ENCODE results near the gene CXorf58. TPM values are rescaled to one million over a fixed set of nuclear protein-coding genes. Genes with fewer than 3 reads are reported as not detected.
"Not testable (repeated sequence)": the region's sequence is repeated elsewhere in the genome, so short reads cannot be mapped to it uniquely, and the experiment has no call there.

Gene CXorf58
- total RNA-seq (under 1 TPM; 0.11 to 0.30 TPM), polyA plus RNA-seq (ENCODE audit: insufficient read length in 2 of 2) (under 1 TPM; 0.25 to 0.38 TPM)
- long read RNA-seq, donor 1: 0 reads
- long read RNA-seq, donor 2: 0 reads
- long read RNA-seq, donor 3: 0 reads
- long read RNA-seq, donor 4: 0 reads

- DNase-seq (ENCODE audit: low read depth in 4 of 6, low spot score in 6 of 6): peak in 5 of 6 donors; percentile 67 to 97 (median 78)
- Histone ChIP-seq H3K9me3 (ENCODE audit: control insufficient read depth, insufficient read depth, low read length) (no peaks in the 10 kb centered on the region), H3K36me3 (ENCODE audit: control insufficient read depth, insufficient read depth, low read length) (no peaks in the 10 kb centered on the region), H3K27me3 (ENCODE audit: control insufficient read depth, insufficient read depth, low read length) (peaks cover 13% of the 10 kb centered on the region), H3K4me3 (ENCODE audit: low read depth, low read length) (peak within 1 kb of the TSS; percentile 65), H3K4me1 (ENCODE audit: control insufficient read depth, insufficient read depth, low read length) (peaks cover 3% of the 10 kb centered on the region), H3K27ac (ENCODE audit: low read depth, low read length) (peak within 1 kb of the TSS; percentile 79)
- 25% methylated on average over 80 of the region's 81 CpGs for WGBS (ENCODE audit: insufficient coverage)
These were observed at the start of gene CXorf58, which contains the start of gene APOO for GRCh38 chrX:23907498-23908218. Gene CXorf58 (plus strand): TSS chrX:23908006. CDS start chrX:23910303, 2,297 bp downstream. Gene APOO (minus strand): TSS chrX:23907938. CDS start chrX:23907702, 236 bp downstream.

DNA sequence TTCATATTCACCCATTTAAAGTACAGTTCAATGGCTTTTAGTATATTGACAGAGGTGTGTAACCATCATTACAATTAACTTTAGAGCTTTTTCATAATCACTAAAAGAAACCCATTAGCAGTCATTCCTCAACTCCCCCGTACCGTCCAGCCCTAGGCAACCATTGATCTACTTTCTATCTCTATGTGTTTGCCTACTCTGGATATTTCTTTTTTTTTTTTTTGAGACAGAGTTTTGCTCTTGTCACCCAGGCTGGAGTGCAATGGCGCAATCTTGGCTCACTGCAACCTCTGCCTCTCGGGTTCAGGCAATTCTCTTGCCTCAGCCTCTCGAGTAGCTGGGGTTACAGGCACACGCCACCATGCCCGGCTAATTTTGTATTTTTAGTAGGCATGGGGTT, 48.6 kb upstream of the CXorf58 start:
- not testable (repeated sequence) for H3K27ac ChIP-seq (ENCODE audit: low read depth, low read length); H3K36me3 ChIP-seq (ENCODE audit: control insufficient read depth, insufficient read depth, low read length); DNase-seq (ENCODE audit: low read depth in 4 of 6, low spot score in 6 of 6); H3K4me1 ChIP-seq (ENCODE audit: control insufficient read depth, insufficient read depth, low read length); H3K9me3 ChIP-seq (ENCODE audit: control insufficient read depth, insufficient read depth, low read length); H3K27me3 ChIP-seq (ENCODE audit: control insufficient read depth, insufficient read depth, low read length); H3K4me3 ChIP-seq (ENCODE audit: low read depth, low read length)
- 92% methylated on average over 4 of the region's 7 CpGs for WGBS (ENCODE audit: insufficient coverage)

GRCh38 chrX:23861215-23861896, 46.5 kb upstream of the CXorf58 start:
- Histone ChIP-seq H3K4me1 (ENCODE audit: control insufficient read depth, insufficient read depth, low read length) (no peaks in the 10 kb centered on the region), H3K4me3 (ENCODE audit: low read depth, low read length) (no peak overlapping the region), H3K36me3 (ENCODE audit: control insufficient read depth, insufficient read depth, low read length) (peaks cover 5% of the 10 kb centered on the region), H3K27me3 (ENCODE audit: control insufficient read depth, insufficient read depth, low read length) (peaks cover 2% of the 10 kb centered on the region), H3K9me3 (ENCODE audit: control insufficient read depth, insufficient read depth, low read length) (no peaks in the 10 kb centered on the region), H3K27ac (ENCODE audit: low read depth, low read length) (no peak overlapping the region)
- 100% methylated on average over 1 of the region's 6 CpGs for WGBS (ENCODE audit: insufficient coverage)
- no peak for DNase-seq (ENCODE audit: low read depth in 4 of 6, low spot score in 6 of 6)

- not testable (repeated sequence) for H3K4me3 ChIP-seq (ENCODE audit: low read depth, low read length); H3K9me3 ChIP-seq (ENCODE audit: control insufficient read depth, insufficient read depth, low read length); H3K27me3 ChIP-seq (ENCODE audit: control insufficient read depth, insufficient read depth, low read length); H3K27ac ChIP-seq (ENCODE audit: low read depth, low read length); H3K36me3 ChIP-seq (ENCODE audit: control insufficient read depth, insufficient read depth, low read length); DNase-seq (ENCODE audit: low read depth in 4 of 6, low spot score in 6 of 6); H3K4me1 ChIP-seq (ENCODE audit: control insufficient read depth, insufficient read depth, low read length)
- WGBS (ENCODE audit: insufficient coverage): 60% methylated on average over 1 of the region's 2 CpGs
These were observed 45.9 kb upstream of the CXorf58 start for GRCh38 chrX:23861952-23862351.

GRCh38 chrX:23864742-23865326, 43.0 kb upstream of the CXorf58 start:
- Histone ChIP-seq H3K4me3 (ENCODE audit: low read depth, low read length) (no peak overlapping the region), H3K9me3 (ENCODE audit: control insufficient read depth, insufficient read depth, low read length) (no peaks in the 10 kb centered on the region), H3K36me3 (ENCODE audit: control insufficient read depth, insufficient read depth, low read length) (no peaks in the 10 kb centered on the region), H3K27me3 (ENCODE audit: control insufficient read depth, insufficient read depth, low read length) (peaks cover 2% of the 10 kb centered on the region), H3K27ac (ENCODE audit: low read depth, low read length) (no peak overlapping the region), H3K4me1 (ENCODE audit: control insufficient read depth, insufficient read depth, low read length) (no peaks in the 10 kb centered on the region)
- no peak for DNase-seq (ENCODE audit: low read depth in 4 of 6, low spot score in 6 of 6)
- WGBS (ENCODE audit: insufficient coverage): 73% methylated on average over 3 of the region's 5 CpGs

- Histone ChIP-seq H3K4me1 (ENCODE audit: control insufficient read depth, insufficient read depth, low read length) (no peaks in the 10 kb centered on the region), H3K36me3 (ENCODE audit: control insufficient read depth, insufficient read depth, low read length) (no peaks in the 10 kb centered on the region), H3K27me3 (ENCODE audit: control insufficient read depth, insufficient read depth, low read length) (peaks cover 2% of the 10 kb centered on the region), H3K4me3 (ENCODE audit: low read depth, low read length) (no peak overlapping the region), H3K9me3 (ENCODE audit: control insufficient read depth, insufficient read depth, low read length) (no peaks in the 10 kb centered on the region), H3K27ac (ENCODE audit: low read depth, low read length) (no peak overlapping the region)
- no peak for DNase-seq (ENCODE audit: low read depth in 4 of 6, low spot score in 6 of 6)
- 87% methylated on average over 1 of the region's 2 CpGs for WGBS (ENCODE audit: insufficient coverage)
These were observed 37.8 kb upstream of the CXorf58 start for GRCh38 chrX:23870041-23870440.

GRCh38 chrX:23871905-23872546, 35.8 kb upstream of the CXorf58 start:
- WGBS (ENCODE audit: insufficient coverage): 71% methylated on average over 2 of the region's 4 CpGs
- Histone ChIP-seq H3K27me3 (ENCODE audit: control insufficient read depth, insufficient read depth, low read length) (no peaks in the 10 kb centered on the region), H3K36me3 (ENCODE audit: control insufficient read depth, insufficient read depth, low read length) (no peaks in the 10 kb centered on the region), H3K4me3 (ENCODE audit: low read depth, low read length) (no peak overlapping the region), H3K9me3 (ENCODE audit: control insufficient read depth, insufficient read depth, low read length) (no peaks in the 10 kb centered on the region), H3K27ac (ENCODE audit: low read depth, low read length) (no peak overlapping the region), H3K4me1 (ENCODE audit: control insufficient read depth, insufficient read depth, low read length) (no peaks in the 10 kb centered on the region)
- peak in 1 of 6 donors; percentile 39 for DNase-seq (ENCODE audit: low read depth in 4 of 6, low spot score in 6 of 6)

- no peak overlapping the region for H3K4me3 ChIP-seq (ENCODE audit: low read depth, low read length)
- peaks cover 9% of the 10 kb centered on the region for H3K27me3 ChIP-seq (ENCODE audit: control insufficient read depth, insufficient read depth, low read length)
- no peak for DNase-seq (ENCODE audit: low read depth in 4 of 6, low spot score in 6 of 6)
- peaks cover 8% of the 10 kb centered on the region for H3K4me1 ChIP-seq (ENCODE audit: control insufficient read depth, insufficient read depth, low read length)
- no peaks in the 10 kb centered on the region for H3K36me3 ChIP-seq (ENCODE audit: control insufficient read depth, insufficient read depth, low read length)
- H3K27ac ChIP-seq (ENCODE audit: low read depth, low read length): no peak overlapping the region
- no CpG with 5 or more reads among the region's 2 CpGs for WGBS (ENCODE audit: insufficient coverage)
- H3K9me3 ChIP-seq (ENCODE audit: control insufficient read depth, insufficient read depth, low read length): no peaks in the 10 kb centered on the region
These were observed 28.3 kb upstream of the CXorf58 start for GRCh38 chrX:23879380-23880090.

Data from spinal cord (tissue), 10 donors.